Stimulated activated naive CD4-positive, alpha-beta T cell treated with Interleukin-2 at 50 U/mL for 16 hours (primary cell): ENCODE results near the gene ZNF92.
A peak's percentile ranks its signal among the peaks of the same experiment; 100 is the strongest.
"Not testable (repeated sequence)": the region's sequence is repeated elsewhere in the genome, so short reads cannot be mapped to it uniquely, and the experiment has no call there.

Experiments used
- DNase-seq: peaks from one replicate; lab custom pipeline; 2025; lab: John Stamatoyannopoulos, UW

ZNF92 gene

GRCh38 chr7:65373608-65374351 is at the start of gene ZNF92:
Gene ZNF92, plus strand, starts transcription at chr7:65373855. Its CDS starts 143 bp downstream, at chr7:65373998.
- DNase-seq, result peak; percentile 95

- no peak for DNase-seq
Observed at GRCh38 chr7:65325793-65326432, 47.7 kb upstream of the ZNF92 start.

- no peak for DNase-seq
Observed at GRCh38 chr7:65338346-65338745, 35.3 kb upstream of the ZNF92 start.

GRCh38 chr7:65339257-65339656 is 34.4 kb upstream of the ZNF92 start:
- DNase-seq, result no peak

GRCh38 chr7:65342723-65343629 is 30.7 kb upstream of the ZNF92 start:
- no peak for DNase-seq

GRCh38 chr7:65344541-65344940 is 29.1 kb upstream of the ZNF92 start:
- not testable (repeated sequence) for DNase-seq

- DNase-seq, result no peak
Observed at GRCh38 chr7:65354263-65354662, 19.4 kb upstream of the ZNF92 start.

- DNase-seq, result no peak
Observed at GRCh38 chr7:65369843-65370242, 3.8 kb upstream of the ZNF92 start.

- no peak for DNase-seq
Observed at GRCh38 chr7:65371468-65371867, 2.2 kb upstream of the ZNF92 start.

GRCh38 chr7:65379318-65379717 is 5.7 kb downstream of the ZNF92 start:
- DNase-seq, result no peak

- no peak for DNase-seq
Observed at GRCh38 chr7:65381742-65382141, 8.1 kb downstream of the ZNF92 start.

- DNase-seq, result no peak
Observed at GRCh38 chr7:65382452-65382851, 8.8 kb downstream of the ZNF92 start.

GRCh38 chr7:65387891-65388290 is 14.2 kb downstream of the ZNF92 start:
- DNase-seq, result no peak

- DNase-seq, result no peak
Observed at GRCh38 chr7:65390588-65390987, 16.9 kb downstream of the ZNF92 start.

GRCh38 chr7:65397730-65398142 is 24.1 kb downstream of the ZNF92 start:
- no peak for DNase-seq

- DNase-seq, result not testable (repeated sequence)
Observed at GRCh38 chr7:65398671-65399070, 25.0 kb downstream of the ZNF92 start.

- not testable (repeated sequence) for DNase-seq
Observed at GRCh38 chr7:65399101-65399500, 25.4 kb downstream of the ZNF92 start.

- no peak for DNase-seq
Observed at GRCh38 chr7:65404020-65404419, 30.4 kb downstream of the ZNF92 start.

- DNase-seq, result not testable (repeated sequence)
Observed at GRCh38 chr7:65406706-65407105, 33.1 kb downstream of the ZNF92 start.

- DNase-seq, result no peak
Observed at GRCh38 chr7:65409363-65409762, 35.7 kb downstream of the ZNF92 start.

GRCh38 chr7:65411249-65411648 is 37.6 kb downstream of the ZNF92 start:
- DNase-seq, result no peak

- no peak for DNase-seq
Observed at GRCh38 chr7:65422670-65423069, 49.0 kb downstream of the ZNF92 start.

- not testable (repeated sequence) for DNase-seq
Observed at GRCh38 chr7:65423286-65423685, 49.6 kb downstream of the ZNF92 start.
